GM23338 (cell line): ENCODE measurements around the gene PRKD1.

Experiments used
- CTCF ChIP-seq, 2 experiments: fragments of 200-600 bp in 1 of 2; sonication (generic) in 1 of 2; conservative IDR thresholded peaks; 2 replicates each; pipeline versions ENCODE4 v1.5.1 to v1.6.1; 2016 to 2017; ENCODE audit warnings: antibody characterized with exemption in 2 of 2, low read depth in 2 of 2, mild to moderate bottlenecking in 2 of 2, moderate library complexity in 1 of 2
- EZH2 ChIP-seq: fragments of 200-600 bp; sonication (generic); IDR thresholded peaks from one replicate; pipeline ENCODE4 v1.8.0; 2017; ENCODE audit warnings: antibody characterized with exemption, mild to moderate bottlenecking, low read depth; ENCODE audit not compliant: unreplicated experiment
- POLR2AphosphoS5 ChIP-seq: IDR thresholded peaks from 2 replicates; pipeline ENCODE4 v1.6.1; 2016; ENCODE audit warnings: antibody characterized with exemption, low read depth

- TF ChIP-seq CTCF (conservative IDR thresholded peaks at IDR 0.05; ENCODE audit: low read depth in 2 of 2) (no peak), POLR2AphosphoS5 (no peak), EZH2 (no peak)
Measured at GRCh38 chr14:29927376-29928116, at the start of gene PRKD1.
